C4-2B (cell line): ENCODE data around the gene KDM2A.

Experiments
- H3K27ac ChIP-seq: fragments of 450-650 bp; 2 replicates; pipeline ENCODE4 v1.5.1; 2017
- ZFX ChIP-seq: fragments of 450-650 bp; IDR thresholded peaks from 2 replicates; pipeline ENCODE4 v1.6.1; 2017
- TF ChIP-seq, protein P1 (sequence below): fragments of 450-650 bp; conservative IDR thresholded peaks from 2 replicates; pipeline ENCODE4 v1.5.1; 2017; ENCODE audit warnings: mild to moderate bottlenecking

The KDM2A gene

DNA sequence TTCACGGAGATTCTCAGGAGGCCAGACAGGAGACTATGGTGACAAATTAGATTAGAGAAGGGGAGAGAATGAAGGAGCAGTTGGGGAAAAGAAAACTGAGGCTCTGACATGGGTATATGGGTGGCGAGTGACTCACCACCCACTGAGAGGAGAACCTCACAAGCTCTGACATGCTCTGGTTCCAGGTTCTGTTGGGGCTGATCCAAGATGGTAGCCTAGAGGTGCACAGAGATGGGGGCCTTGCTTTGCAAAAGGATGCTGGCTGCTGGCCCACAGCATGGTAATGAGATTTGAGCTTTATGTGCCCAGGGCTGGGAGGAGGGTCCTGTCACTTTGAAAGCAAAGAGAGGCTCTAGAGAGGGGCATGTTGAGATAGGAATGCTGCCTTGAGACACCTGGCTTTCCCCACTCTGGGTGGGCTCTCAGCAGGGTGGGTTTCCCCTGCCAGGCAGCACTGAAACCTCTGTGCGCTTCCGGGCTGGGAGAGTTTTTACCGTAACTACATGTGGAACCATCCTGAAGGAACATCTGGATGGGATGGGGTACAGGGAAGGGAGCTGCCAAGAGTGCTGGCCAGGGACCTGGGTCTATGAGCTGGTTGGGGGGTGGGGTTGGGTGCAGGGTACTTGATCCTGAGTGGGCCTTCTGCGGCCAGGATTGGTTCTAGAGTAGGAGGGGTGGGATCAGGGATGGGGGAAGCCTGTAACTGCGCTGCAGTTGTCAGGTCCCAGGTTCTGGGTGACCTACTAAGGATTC lies 146.0 kb downstream of the KDM2A start:
- TF ChIP-seq, protein P1, sequence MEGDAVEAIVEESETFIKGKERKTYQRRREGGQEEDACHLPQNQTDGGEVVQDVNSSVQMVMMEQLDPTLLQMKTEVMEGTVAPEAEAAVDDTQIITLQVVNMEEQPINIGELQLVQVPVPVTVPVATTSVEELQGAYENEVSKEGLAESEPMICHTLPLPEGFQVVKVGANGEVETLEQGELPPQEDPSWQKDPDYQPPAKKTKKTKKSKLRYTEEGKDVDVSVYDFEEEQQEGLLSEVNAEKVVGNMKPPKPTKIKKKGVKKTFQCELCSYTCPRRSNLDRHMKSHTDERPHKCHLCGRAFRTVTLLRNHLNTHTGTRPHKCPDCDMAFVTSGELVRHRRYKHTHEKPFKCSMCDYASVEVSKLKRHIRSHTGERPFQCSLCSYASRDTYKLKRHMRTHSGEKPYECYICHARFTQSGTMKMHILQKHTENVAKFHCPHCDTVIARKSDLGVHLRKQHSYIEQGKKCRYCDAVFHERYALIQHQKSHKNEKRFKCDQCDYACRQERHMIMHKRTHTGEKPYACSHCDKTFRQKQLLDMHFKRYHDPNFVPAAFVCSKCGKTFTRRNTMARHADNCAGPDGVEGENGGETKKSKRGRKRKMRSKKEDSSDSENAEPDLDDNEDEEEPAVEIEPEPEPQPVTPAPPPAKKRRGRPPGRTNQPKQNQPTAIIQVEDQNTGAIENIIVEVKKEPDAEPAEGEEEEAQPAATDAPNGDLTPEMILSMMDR = no peak
- TF ChIP-seq ZFX = no peak
- H3K27ac ChIP-seq = no peak overlapping the region; the same call in 1 of the 2 replicates

DNA sequence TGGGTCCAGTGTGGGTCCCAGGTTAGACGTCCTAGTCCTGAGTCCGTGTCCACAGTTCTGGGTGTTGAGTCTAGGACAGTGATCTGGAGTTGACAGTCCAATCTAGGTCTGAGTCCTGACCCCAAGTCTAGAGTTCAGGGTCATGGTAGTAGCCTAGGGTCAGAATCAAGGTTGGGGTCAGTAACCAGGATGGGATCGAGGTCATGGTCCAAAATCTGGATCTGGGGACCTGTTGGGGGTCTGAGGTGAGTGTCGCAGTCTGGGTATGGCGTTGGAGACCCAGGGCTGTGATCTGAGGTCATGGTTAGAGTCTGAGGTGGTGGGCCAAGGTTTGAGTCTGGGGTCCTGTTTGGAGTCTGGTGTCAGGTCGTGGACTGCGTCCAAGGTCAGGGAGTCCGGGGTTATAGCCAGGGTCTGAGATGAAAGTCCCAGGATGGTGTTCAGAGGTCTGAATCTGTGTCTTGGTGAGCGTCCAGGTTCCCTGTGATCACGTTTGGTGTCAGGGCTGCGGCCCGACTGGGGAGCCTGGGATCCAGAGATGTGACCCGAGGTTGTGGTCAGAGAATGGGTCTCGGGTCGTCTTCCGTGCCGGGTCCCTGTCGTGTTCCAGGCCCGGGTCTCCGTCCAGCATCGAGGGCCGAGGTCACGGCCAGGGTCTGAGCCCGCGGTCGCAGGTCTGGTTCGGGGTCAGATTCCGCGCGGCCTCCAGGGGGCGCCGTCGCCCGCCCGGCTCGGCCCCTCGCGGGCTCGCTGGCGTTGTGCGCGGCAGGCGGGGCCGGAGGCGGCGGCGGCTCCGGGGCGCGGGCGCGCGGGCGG lies 146.8 kb downstream of the KDM2A start:
- TF ChIP-seq, protein P1 = peak; percentile 86
- TF ChIP-seq ZFX = no peak
- H3K27ac ChIP-seq = peak overlapping the region; percentile 95

DNA sequence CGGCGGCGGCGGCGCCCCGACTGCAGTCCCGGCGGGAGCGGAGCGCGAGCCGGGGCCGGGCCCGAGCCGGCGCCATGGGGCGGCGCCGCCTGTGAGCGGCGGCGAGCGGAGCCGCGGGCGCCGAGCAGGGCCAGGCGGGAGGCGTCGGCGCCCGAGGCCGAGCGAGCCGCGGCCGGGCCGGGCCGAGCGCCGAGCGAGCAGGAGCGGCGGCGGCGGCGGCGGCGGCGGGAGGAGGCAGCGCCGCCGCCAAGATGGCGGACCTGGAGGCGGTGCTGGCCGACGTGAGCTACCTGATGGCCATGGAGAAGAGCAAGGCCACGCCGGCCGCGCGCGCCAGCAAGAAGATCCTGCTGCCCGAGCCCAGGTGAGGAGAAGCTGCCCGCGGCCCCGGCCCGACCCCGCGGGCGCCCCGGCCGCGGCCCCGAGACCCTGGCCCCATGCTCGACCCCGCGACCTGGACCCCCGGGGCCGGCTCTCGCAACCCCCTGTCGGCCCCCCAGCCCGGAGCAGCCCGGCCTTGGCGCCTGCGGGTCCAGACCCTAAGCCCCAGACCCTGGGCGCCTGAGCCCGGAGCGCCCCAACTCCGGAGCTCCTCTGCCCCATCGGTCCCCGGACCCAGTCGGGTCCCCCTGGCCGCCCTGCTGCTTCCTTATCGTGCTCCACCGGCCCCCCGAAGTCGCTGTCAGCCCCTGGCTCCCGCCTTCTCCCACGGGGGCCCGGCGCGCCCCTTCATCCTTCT lies 147.6 kb downstream of the KDM2A start, which contains the start of gene GRK2:
Gene GRK2, plus strand, starts transcription at position 25 of the 739 bp plus-strand sequence. Its CDS starts 227 bp downstream, at position 252.
- TF ChIP-seq ZFX = peak; percentile 51; the same call in 1 of the 2 replicates
- TF ChIP-seq, protein P1 = no peak
- peak within 1 kb of the TSS; percentile 95 for H3K27ac ChIP-seq

GRCh38 chr11:67267188-67268080 lies 148.4 kb downstream of the KDM2A start:
- no peak for TF ChIP-seq ZFX
- TF ChIP-seq, protein P1 = no peak
- H3K27ac ChIP-seq = peak overlapping the region; percentile 95

DNA sequence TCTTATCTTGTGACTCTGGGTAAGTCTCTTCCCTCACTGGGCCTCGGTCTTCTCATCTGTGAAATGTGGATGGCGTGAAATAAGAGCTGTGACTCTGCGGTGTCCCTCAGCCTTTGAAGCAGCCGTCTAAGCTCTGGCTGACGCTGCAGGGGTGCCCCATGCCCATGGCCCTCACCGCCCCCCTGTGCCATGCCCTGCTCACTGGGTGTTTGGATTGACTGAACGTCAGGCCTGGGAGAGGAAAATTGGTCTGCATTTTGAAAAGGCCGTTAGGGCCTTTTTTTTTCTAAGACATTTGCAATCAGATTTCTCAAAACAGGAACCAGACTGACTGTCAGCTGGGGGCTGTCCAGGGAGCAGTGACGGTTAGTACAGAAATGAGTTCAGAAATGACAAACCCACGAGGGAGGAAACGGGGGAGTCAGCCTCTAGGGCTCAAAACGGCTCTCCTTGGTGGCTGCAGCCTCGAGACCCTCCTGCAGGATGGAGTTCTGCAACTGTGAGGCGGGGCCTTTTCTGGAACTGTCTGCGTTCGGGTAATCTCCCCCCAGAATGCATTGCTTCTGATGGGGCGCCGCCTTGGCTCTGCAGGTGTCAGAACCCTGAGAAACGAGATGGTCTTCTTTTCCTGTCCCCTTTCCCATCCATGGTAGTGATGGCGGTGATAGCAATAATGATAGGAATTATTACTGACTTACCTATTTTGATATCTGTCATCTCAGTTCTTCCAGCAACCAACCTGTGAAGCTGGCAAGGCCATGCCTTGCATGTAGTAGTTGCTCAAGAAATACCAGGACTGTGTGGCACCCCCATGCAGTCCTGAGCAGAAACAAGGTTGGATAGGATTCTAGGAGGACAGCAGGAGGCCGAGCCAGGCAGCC lies 149.3 kb downstream of the KDM2A start:
- TF ChIP-seq, protein P1 = no peak
- TF ChIP-seq ZFX = no peak
- peak overlapping the region; percentile 95 for H3K27ac ChIP-seq

- no peak for TF ChIP-seq ZFX
- TF ChIP-seq, protein P1 = no peak
- peak overlapping the region; percentile 95 for H3K27ac ChIP-seq
Measured at GRCh38 chr11:67268962-67269268, 149.9 kb downstream of the KDM2A start.
